ENCODE results near the gene CCDC185.

The CCDC185 gene

GRCh38 chr1:223401873-223402789 lies 8.9 kb downstream of the CCDC185 start:
- TF ChIP-seq CTCF (IDR thresholded peaks at IDR 0.05; ENCODE audit: insufficient read depth, low read length, poor library complexity, severe bottlenecking): no peak
- DNase-seq (ENCODE audit: extremely low read depth, insufficient read length): no peak
- Histone ChIP-seq H3K27me3 (replicated peaks; ENCODE audit: control insufficient read depth, insufficient read depth, low read length) (no peaks in the 10 kb centered on the region), H3K36me3 (ENCODE audit: control insufficient read depth, insufficient read depth, low read length) (no peaks in the 10 kb centered on the region), H3K4me3 (replicated peaks; ENCODE audit: low read depth, low read length) (no peak overlapping the region)

GRCh38 chr1:223402790-223403142 lies 9.6 kb downstream of the CCDC185 start:
- no peaks in the 10 kb centered on the region for H3K27me3 ChIP-seq (replicated peaks; ENCODE audit: control insufficient read depth, insufficient read depth, low read length)
- no peak for DNase-seq (ENCODE audit: extremely low read depth, insufficient read length)
- H3K36me3 ChIP-seq (ENCODE audit: control insufficient read depth, insufficient read depth, low read length): no peaks in the 10 kb centered on the region
- H3K4me3 ChIP-seq (replicated peaks; ENCODE audit: low read depth, low read length): no peak overlapping the region
- TF ChIP-seq CTCF (IDR thresholded peaks at IDR 0.05; ENCODE audit: insufficient read depth, low read length, poor library complexity, severe bottlenecking): no peak

GRCh38 chr1:223403184-223403815 lies 10.1 kb downstream of the CCDC185 start:
- no peaks in the 10 kb centered on the region for H3K36me3 ChIP-seq (ENCODE audit: control insufficient read depth, insufficient read depth, low read length)
- no peaks in the 10 kb centered on the region for H3K27me3 ChIP-seq (replicated peaks; ENCODE audit: control insufficient read depth, insufficient read depth, low read length)
- H3K4me3 ChIP-seq (replicated peaks; ENCODE audit: low read depth, low read length): no peak overlapping the region
- TF ChIP-seq CTCF (IDR thresholded peaks at IDR 0.05; ENCODE audit: insufficient read depth, low read length, poor library complexity, severe bottlenecking): no peak
- no peak for DNase-seq (ENCODE audit: extremely low read depth, insufficient read length)

GRCh38 chr1:223405507-223405906 lies 12.3 kb downstream of the CCDC185 start:
- no peaks in the 10 kb centered on the region for H3K36me3 ChIP-seq (ENCODE audit: control insufficient read depth, insufficient read depth, low read length)
- no peak overlapping the region for H3K4me3 ChIP-seq (replicated peaks; ENCODE audit: low read depth, low read length)
- no peak for TF ChIP-seq CTCF (IDR thresholded peaks at IDR 0.05; ENCODE audit: insufficient read depth, low read length, poor library complexity, severe bottlenecking)
- DNase-seq (ENCODE audit: extremely low read depth, insufficient read length): no peak
- no peaks in the 10 kb centered on the region for H3K27me3 ChIP-seq (replicated peaks; ENCODE audit: control insufficient read depth, insufficient read depth, low read length)

- TF ChIP-seq CTCF (IDR thresholded peaks at IDR 0.05; ENCODE audit: insufficient read depth, low read length, poor library complexity, severe bottlenecking): no peak
Observed at GRCh38 chr1:223410036-223410435, 16.8 kb downstream of the CCDC185 start.

More at GRCh38 chr1:223410036-223410435, 16.8 kb downstream of the CCDC185 start:
- H3K4me3 ChIP-seq (replicated peaks; ENCODE audit: low read depth, low read length): no peak overlapping the region
- DNase-seq (ENCODE audit: extremely low read depth, insufficient read length): no peak
- no peaks in the 10 kb centered on the region for H3K27me3 ChIP-seq (replicated peaks; ENCODE audit: control insufficient read depth, insufficient read depth, low read length)
- H3K36me3 ChIP-seq (ENCODE audit: control insufficient read depth, insufficient read depth, low read length): no peaks in the 10 kb centered on the region

All from GM06990 (cell line).